ENCODE measurements around the gene AKT1.

The AKT1 gene

DNA sequence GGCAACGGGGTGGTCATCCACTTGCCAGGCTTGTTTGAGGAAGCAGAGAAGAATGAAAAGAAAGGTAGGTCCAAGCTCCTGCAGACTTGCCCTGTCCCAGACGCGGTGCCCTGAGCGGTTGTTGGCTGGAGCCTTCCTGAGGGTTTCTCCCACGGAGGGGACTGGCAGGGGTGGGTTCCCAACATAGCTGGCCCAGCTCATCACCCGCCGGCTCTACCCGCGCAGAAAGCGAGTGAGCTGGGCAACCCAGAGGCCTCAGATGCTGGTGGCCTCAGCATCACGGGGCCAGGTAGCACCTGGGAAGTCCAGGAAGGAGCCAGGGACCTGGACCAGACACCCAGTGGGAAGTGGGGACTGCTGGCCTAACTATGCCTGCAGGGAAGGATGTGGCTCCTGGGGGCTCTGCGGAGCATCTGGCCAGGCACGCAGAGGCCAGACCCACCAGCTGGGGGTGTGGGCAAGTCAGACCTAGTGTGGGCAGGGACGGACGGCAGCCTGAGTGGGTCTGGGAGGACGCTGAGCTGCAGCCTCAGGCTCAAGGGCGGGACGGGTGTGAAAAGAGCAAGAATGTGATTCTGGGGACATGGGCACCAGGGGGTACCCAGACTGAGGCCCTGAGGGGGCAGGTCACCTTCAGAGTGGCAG is 57.1 kb downstream of the AKT1 start:
- peaks cover 37 to 47% (median 41%) of the 10 kb centered on the region in 3 donors for H3K36me3 ChIP-seq
- intact Hi-C loops (cut with DNase I; ENCODE audit: low total_unique reads) = no loop called here
- DNase-seq = no peak

DNA sequence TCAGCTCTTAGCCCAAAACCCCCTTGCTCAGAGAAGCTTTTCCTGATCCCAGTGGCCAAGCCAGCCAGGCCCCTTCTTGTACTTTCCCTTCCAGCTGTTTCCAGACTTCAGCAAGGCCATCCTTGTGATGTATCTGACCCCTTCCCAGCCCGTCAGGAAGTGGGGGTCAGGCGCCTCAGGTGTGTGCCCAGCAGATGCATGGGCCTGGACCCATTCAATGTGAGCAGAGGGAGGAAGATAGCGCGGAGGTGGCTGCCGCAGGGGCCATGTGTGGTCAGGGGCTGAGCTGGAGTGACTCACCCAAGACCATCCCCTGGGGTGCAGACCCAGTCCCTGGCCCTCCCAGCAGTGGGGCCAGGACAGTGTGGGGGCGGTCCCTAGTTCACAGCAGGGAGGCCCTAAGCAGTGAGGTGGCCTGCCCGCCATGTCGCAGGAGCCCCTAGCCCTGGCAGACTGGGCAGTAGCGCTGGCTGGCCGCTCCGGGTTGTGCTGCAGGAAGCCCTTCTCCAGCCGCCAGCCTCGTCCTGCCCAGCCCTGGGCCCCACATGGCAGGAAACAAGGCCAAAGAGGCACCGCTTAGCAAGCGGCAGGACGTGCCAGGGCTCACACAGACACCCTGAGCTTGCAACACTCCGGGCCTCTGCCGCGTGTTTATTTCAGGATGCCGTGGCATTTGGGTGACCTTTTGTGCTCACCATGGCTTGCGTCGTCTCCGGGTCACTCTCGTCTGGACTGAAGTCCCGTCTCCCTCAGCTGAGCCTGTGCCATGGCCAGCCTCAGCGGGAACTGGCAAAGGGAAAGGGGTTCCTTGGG is 59.5 kb downstream of the AKT1 start:
- TF ChIP-seq, protein P1, sequence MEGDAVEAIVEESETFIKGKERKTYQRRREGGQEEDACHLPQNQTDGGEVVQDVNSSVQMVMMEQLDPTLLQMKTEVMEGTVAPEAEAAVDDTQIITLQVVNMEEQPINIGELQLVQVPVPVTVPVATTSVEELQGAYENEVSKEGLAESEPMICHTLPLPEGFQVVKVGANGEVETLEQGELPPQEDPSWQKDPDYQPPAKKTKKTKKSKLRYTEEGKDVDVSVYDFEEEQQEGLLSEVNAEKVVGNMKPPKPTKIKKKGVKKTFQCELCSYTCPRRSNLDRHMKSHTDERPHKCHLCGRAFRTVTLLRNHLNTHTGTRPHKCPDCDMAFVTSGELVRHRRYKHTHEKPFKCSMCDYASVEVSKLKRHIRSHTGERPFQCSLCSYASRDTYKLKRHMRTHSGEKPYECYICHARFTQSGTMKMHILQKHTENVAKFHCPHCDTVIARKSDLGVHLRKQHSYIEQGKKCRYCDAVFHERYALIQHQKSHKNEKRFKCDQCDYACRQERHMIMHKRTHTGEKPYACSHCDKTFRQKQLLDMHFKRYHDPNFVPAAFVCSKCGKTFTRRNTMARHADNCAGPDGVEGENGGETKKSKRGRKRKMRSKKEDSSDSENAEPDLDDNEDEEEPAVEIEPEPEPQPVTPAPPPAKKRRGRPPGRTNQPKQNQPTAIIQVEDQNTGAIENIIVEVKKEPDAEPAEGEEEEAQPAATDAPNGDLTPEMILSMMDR (IDR thresholded peaks at IDR 0.05) = no peak
- Histone ChIP-seq H3K9me3 (no peaks in the 10 kb centered on the region), H3K36me3 (peaks cover 20 to 22% (median 20%) of the 10 kb centered on the region in 3 donors), H3K4me1 (peaks cover 20 to 78% (median 61%) of the 10 kb centered on the region in 4 donors), H3K4me3 (no peak overlapping the region), H3K27ac (peak overlapping the region; percentile 97 to 98), H3K27me3 (no peaks in the 10 kb centered on the region)
- intact Hi-C loops (cut with DNase I; ENCODE audit: low total_unique reads) = no loop called here
- DNase-seq = peak; percentile 97 to 99

More for the DNA sequence above, 57.1 kb downstream of the AKT1 start:
- H3K4me1 ChIP-seq = peaks cover 12 to 54% (median 36%) of the 10 kb centered on the region in 4 donors
- H3K4me3 ChIP-seq = no peak overlapping the region
- TF ChIP-seq, protein P1 (IDR thresholded peaks at IDR 0.05) = no peak
- H3K27me3 ChIP-seq = no peaks in the 10 kb centered on the region
- no peaks in the 10 kb centered on the region for H3K9me3 ChIP-seq
- H3K27ac ChIP-seq = peak overlapping the region; percentile 97 to 98

DNA sequence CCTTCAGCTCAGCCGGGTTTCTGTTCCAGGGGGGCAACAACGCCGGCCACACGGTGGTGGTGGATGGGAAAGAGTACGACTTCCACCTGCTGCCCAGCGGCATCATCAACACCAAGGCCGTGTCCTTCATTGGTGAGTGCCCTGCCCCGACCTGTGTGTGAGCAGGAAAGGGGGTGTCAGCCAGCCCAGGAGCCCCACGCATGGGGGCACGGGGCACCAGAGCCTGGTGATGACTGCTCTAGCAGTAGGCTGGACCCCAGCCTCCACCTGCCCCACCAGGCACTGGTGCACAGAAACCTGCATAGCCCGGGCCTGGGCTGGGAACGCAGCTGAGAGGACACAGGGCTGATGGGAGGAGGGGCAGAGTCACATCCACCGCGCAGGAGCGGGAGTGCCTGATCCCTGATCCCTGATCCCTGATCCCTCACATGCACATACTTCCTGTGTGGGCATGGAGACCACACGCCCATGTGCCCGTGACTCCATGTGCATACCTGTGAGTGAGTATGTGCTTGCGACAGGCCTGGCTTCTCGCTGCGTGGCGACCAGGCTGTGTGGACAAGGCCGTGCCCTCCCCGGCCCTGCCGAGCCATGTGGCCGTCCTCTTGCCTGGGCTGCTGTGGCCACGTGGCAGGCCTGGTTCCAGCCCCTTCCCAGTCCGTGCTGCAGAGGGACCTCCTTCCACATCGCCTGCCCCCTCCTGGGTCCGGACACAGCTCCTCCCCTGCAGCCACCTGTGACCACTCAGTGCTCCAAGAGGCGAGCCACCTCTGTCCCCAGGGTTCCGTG is 60.4 kb downstream of the AKT1 start:
- intact Hi-C loops (cut with DNase I; ENCODE audit: low total_unique reads) = no loop called here
- H3K9me3 ChIP-seq = no peaks in the 10 kb centered on the region
- peak; percentile 43 to 88 for DNase-seq
- TF ChIP-seq, protein P1 (IDR thresholded peaks at IDR 0.05) = no peak
- H3K36me3 ChIP-seq = peaks cover 12 to 14% (median 14%) of the 10 kb centered on the region in 3 donors
- no peak overlapping the region for H3K4me3 ChIP-seq
- peak overlapping the region; percentile 97 to 98 for H3K27ac ChIP-seq
- H3K27me3 ChIP-seq = no peaks in the 10 kb centered on the region
- H3K4me1 ChIP-seq = peaks cover 20 to 87% (median 69%) of the 10 kb centered on the region in 4 donors

DNA sequence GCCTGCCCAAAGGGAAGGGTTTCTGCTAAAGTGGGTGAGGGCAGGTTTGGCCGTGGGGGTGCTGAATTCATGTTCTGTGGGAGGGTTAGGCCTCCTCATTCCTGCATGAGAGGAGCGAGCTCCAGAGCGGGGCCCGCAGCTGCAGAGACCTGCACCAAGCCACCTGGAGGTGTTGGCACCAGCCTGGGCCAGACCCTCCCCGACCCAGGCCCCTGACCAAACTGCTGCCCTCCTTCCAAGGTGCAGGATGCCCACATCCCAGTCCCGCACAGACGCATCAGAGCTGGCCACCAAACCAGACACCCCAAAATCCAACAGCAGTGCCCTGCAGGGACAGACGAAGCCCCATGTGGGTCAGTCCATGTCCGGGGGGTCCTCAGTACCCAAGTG is 61.0 kb downstream of the AKT1 start:
- Histone ChIP-seq H3K36me3 (peaks cover 6 to 8% (median 8%) of the 10 kb centered on the region in 3 donors), H3K27me3 (no peaks in the 10 kb centered on the region), H3K9me3 (no peaks in the 10 kb centered on the region), H3K27ac (peak overlapping the region; percentile 97 to 98), H3K4me1 (peaks cover 20 to 91% (median 71%) of the 10 kb centered on the region in 4 donors), H3K4me3 (no peak overlapping the region)
- DNase-seq = no peak
- TF ChIP-seq, protein P1 (IDR thresholded peaks at IDR 0.05) = no peak
- intact Hi-C loops (cut with DNase I; ENCODE audit: low total_unique reads) = no loop called here

DNA sequence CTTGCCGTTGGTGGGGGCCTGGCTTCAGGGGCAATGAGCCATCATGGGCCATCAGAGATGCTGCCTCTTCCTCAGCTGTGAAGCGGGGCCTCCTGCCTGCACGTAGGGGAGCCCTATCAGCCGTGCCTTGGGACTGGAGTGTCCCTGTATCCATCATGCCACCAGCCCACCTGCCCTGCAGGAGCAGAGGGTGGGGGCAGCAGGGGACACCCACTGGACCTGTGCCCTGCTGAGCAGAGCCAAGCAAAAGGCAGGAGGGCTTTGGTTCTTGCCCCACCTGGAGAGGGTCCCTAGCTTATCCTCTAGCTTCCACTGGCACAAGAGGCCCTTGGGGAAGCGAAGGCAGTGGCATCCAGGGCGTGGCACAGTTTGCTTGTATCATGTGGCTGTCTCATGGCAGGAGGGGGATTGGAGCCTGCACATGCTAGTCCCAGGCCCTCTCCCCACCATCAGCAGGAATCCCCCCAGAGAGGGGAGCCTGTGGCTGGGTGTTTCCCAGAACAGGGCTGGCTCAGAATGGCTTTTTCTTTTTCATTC is 61.4 kb downstream of the AKT1 start:
- TF ChIP-seq, protein P1 (IDR thresholded peaks at IDR 0.05) = no peak
- H3K27ac ChIP-seq = peak overlapping the region; percentile 97 to 98

More for the DNA sequence above, 61.4 kb downstream of the AKT1 start:
- H3K9me3 ChIP-seq = no peaks in the 10 kb centered on the region
- no peak overlapping the region for H3K4me3 ChIP-seq
- no peak for DNase-seq
- H3K27me3 ChIP-seq = no peaks in the 10 kb centered on the region
- peaks cover 20 to 92% (median 72%) of the 10 kb centered on the region in 4 donors for H3K4me1 ChIP-seq
- H3K36me3 ChIP-seq = peaks cover under 1 to 4% (median 3%) of the 10 kb centered on the region in 3 donors
- intact Hi-C loops (cut with DNase I; ENCODE audit: low total_unique reads) = no loop called here

Data from tibial artery (tissue), 4 donors.